ENCODE results near the gene ABHD17A. TPM values are rescaled to one million over a fixed set of nuclear protein-coding genes. Genes with fewer than 3 reads are reported as not detected.

Gene ABHD17A
- total RNA-seq, 1 experiment from 2014 or later, result 47.7 TPM

GRCh38 chr19:1873524-1874473 lies 11.5 kb downstream of the ABHD17A start:
- no peak overlapping the region for H3K4me3 ChIP-seq (ENCODE audit: low read depth, low read length)
- Mint-ChIP-seq H3K4me3 (ENCODE audit: unreplicated experiment) (peak overlapping the region; percentile 91), H3K27ac (ENCODE audit: unreplicated experiment) (no peak overlapping the region), H3K27me3 (ENCODE audit: insufficient read depth, unreplicated experiment) (no peaks in the 10 kb centered on the region), H3K4me1 (ENCODE audit: low read depth, unreplicated experiment) (peaks cover 8% of the 10 kb centered on the region), H3K9me3 (ENCODE audit: unreplicated experiment) (no peaks in the 10 kb centered on the region), H3K36me3 (ENCODE audit: insufficient read depth, unreplicated experiment) (peaks cover 26% of the 10 kb centered on the region)
- no peaks in the 10 kb centered on the region for H3K9me3 ChIP-seq
- intact Hi-C loops (cut with micrococcal nuclease; ENCODE audit: unreplicated experiment), result no loop called here
- no peak for TF ChIP-seq CTCF (IDR thresholded peaks at IDR 0.05; ENCODE audit: insufficient read depth in 1 of 2, low read depth in 1 of 2, low read length in 1 of 2, severe bottlenecking in 1 of 2, unreplicated experiment in 1 of 2)
- no TSS peak for BruUV-seq (replicated peaks)
- no peak for DNase-seq
- H3K36me3 ChIP-seq (ENCODE audit: control insufficient read depth, insufficient read depth, low read length), result no peaks in the 10 kb centered on the region; the same call in 1 of the 2 replicates
- ChIA-PET POLR2A (no interaction called here), CTCF (interaction anchor here (0.6 kb wide), 1 partner anchor 13 kb away, joined by 3 read pairs; no protein-coding TSS in a partner anchor)
- H3K27me3 ChIP-seq (replicated peaks; ENCODE audit: control insufficient read depth, insufficient read depth, low read length), result no peaks in the 10 kb centered on the region
- peaks cover 15% of the 10 kb centered on the region for H3K4me1 ChIP-seq

GRCh38 chr19:1872807-1873523 lies 12.3 kb downstream of the ABHD17A start:
- Mint-ChIP-seq H3K9me3 (ENCODE audit: unreplicated experiment) (no peaks in the 10 kb centered on the region), H3K27me3 (ENCODE audit: insufficient read depth, unreplicated experiment) (no peaks in the 10 kb centered on the region), H3K27ac (ENCODE audit: unreplicated experiment) (no peak overlapping the region), H3K4me1 (ENCODE audit: low read depth, unreplicated experiment) (peaks cover 8% of the 10 kb centered on the region), H3K36me3 (ENCODE audit: insufficient read depth, unreplicated experiment) (peaks cover 30% of the 10 kb centered on the region), H3K4me3 (ENCODE audit: unreplicated experiment) (no peak overlapping the region)
- intact Hi-C loops (cut with micrococcal nuclease; ENCODE audit: unreplicated experiment), result no loop called here
- POLR2A ChIA-PET, result no interaction called here
- no peak for DNase-seq
- no peak for TF ChIP-seq CTCF (IDR thresholded peaks at IDR 0.05; ENCODE audit: insufficient read depth in 1 of 2, low read depth in 1 of 2, low read length in 1 of 2, severe bottlenecking in 1 of 2, unreplicated experiment in 1 of 2)
- no TSS peak for BruUV-seq (replicated peaks)
- peaks cover 15% of the 10 kb centered on the region for H3K4me1 ChIP-seq
- H3K36me3 ChIP-seq (ENCODE audit: control insufficient read depth, insufficient read depth, low read length), result no peaks in the 10 kb centered on the region; the same call in 1 of the 2 replicates
- no peaks in the 10 kb centered on the region for H3K27me3 ChIP-seq (replicated peaks; ENCODE audit: control insufficient read depth, insufficient read depth, low read length)
- H3K9me3 ChIP-seq, result no peaks in the 10 kb centered on the region
- CTCF ChIA-PET, result no interaction called here
- no peak overlapping the region for H3K4me3 ChIP-seq (ENCODE audit: low read depth, low read length)

GRCh38 chr19:1871630-1872029 lies 13.7 kb downstream of the ABHD17A start:
- no TSS peak for BruUV-seq (replicated peaks)
- H3K4me3 Mint-ChIP-seq (ENCODE audit: unreplicated experiment), result no peak overlapping the region
- POLR2A ChIA-PET, result no interaction called here
- Histone ChIP-seq H3K4me3 (ENCODE audit: low read depth, low read length) (no peak overlapping the region), H3K9me3 (no peaks in the 10 kb centered on the region), H3K4me1 (peaks cover 15% of the 10 kb centered on the region), H3K27me3 (replicated peaks; ENCODE audit: control insufficient read depth, insufficient read depth, low read length) (no peaks in the 10 kb centered on the region), H3K36me3 (ENCODE audit: control insufficient read depth, insufficient read depth, low read length) (no peaks in the 10 kb centered on the region; the same call in 1 of the 2 replicates)
- H3K27ac Mint-ChIP-seq (ENCODE audit: unreplicated experiment), result no peak overlapping the region
- TF ChIP-seq CTCF (IDR thresholded peaks at IDR 0.05; ENCODE audit: insufficient read depth in 1 of 2, low read depth in 1 of 2, low read length in 1 of 2, severe bottlenecking in 1 of 2, unreplicated experiment in 1 of 2), result no peak
- H3K9me3 Mint-ChIP-seq (ENCODE audit: unreplicated experiment), result no peaks in the 10 kb centered on the region
- CTCF ChIA-PET, result no interaction called here
- H3K36me3 Mint-ChIP-seq (ENCODE audit: insufficient read depth, unreplicated experiment), result peaks cover 31% of the 10 kb centered on the region
- intact Hi-C loops (cut with micrococcal nuclease; ENCODE audit: unreplicated experiment), result no loop called here
- DNase-seq, result no peak
- peaks cover 8% of the 10 kb centered on the region for H3K4me1 Mint-ChIP-seq (ENCODE audit: low read depth, unreplicated experiment)
- H3K27me3 Mint-ChIP-seq (ENCODE audit: insufficient read depth, unreplicated experiment), result no peaks in the 10 kb centered on the region

All from Caco-2 (cell line).